ENCODE measurements around the gene ZNF408.
"Not testable (repeated sequence)": the region's sequence is repeated elsewhere in the genome, so short reads cannot be mapped to it uniquely, and the experiment has no call there.

The ZNF408 gene

GRCh38 chr11:46696212-46696558 lies 4.6 kb upstream of the ZNF408 start:
- DNase-seq (ENCODE audit: low read depth in 2 of 3, low spot score in 1 of 3) = no peak

GRCh38 chr11:46697303-46697702 lies 3.5 kb upstream of the ZNF408 start:
- DNase-seq (ENCODE audit: low read depth in 2 of 3, low spot score in 1 of 3) = no peak

GRCh38 chr11:46697723-46698122 lies 3.1 kb upstream of the ZNF408 start:
- DNase-seq (ENCODE audit: low read depth in 2 of 3, low spot score in 1 of 3) = no peak

- DNase-seq (ENCODE audit: low read depth in 2 of 3, low spot score in 1 of 3) = no peak
Measured at GRCh38 chr11:46698597-46698996, 2.2 kb upstream of the ZNF408 start.

GRCh38 chr11:46701078-46701654 lies 335 bp downstream of the ZNF408 start:
- no peak for DNase-seq (ENCODE audit: low read depth in 2 of 3, low spot score in 1 of 3)

- no peak for DNase-seq (ENCODE audit: low read depth in 2 of 3, low spot score in 1 of 3)
Measured at GRCh38 chr11:46705070-46705688, 4.3 kb downstream of the ZNF408 start.

GRCh38 chr11:46706886-46707285 lies 6.1 kb downstream of the ZNF408 start:
- no peak for DNase-seq (ENCODE audit: low read depth in 2 of 3, low spot score in 1 of 3)

GRCh38 chr11:46709351-46709750 lies 8.5 kb downstream of the ZNF408 start:
- DNase-seq (ENCODE audit: low read depth in 2 of 3, low spot score in 1 of 3) = not testable (repeated sequence)

- no peak for DNase-seq (ENCODE audit: low read depth in 2 of 3, low spot score in 1 of 3)
Measured at GRCh38 chr11:46710821-46711269, 10.0 kb downstream of the ZNF408 start.

GRCh38 chr11:46711303-46711702 lies 10.5 kb downstream of the ZNF408 start:
- DNase-seq (ENCODE audit: low read depth in 2 of 3, low spot score in 1 of 3) = no peak

GRCh38 chr11:46712874-46713576 lies 12.2 kb downstream of the ZNF408 start:
- no peak for DNase-seq (ENCODE audit: low read depth in 2 of 3, low spot score in 1 of 3)

GRCh38 chr11:46717825-46718154 lies 17.0 kb downstream of the ZNF408 start:
- not testable (repeated sequence) for DNase-seq (ENCODE audit: low read depth in 2 of 3, low spot score in 1 of 3)

GRCh38 chr11:46718155-46719019 lies 17.6 kb downstream of the ZNF408 start:
- no peak for DNase-seq (ENCODE audit: low read depth in 2 of 3, low spot score in 1 of 3)

- DNase-seq (ENCODE audit: low read depth in 2 of 3, low spot score in 1 of 3) = no peak
Measured at GRCh38 chr11:46719048-46719542, 18.3 kb downstream of the ZNF408 start, which contains the start of gene F2. F2 (plus strand) TSS chr11:46719213; CDS start chr11:46719236, 23 bp downstream.

GRCh38 chr11:46719543-46720218 lies 18.9 kb downstream of the ZNF408 start:
- no peak for DNase-seq (ENCODE audit: low read depth in 2 of 3, low spot score in 1 of 3)

GRCh38 chr11:46721286-46721685 lies 20.5 kb downstream of the ZNF408 start:
- DNase-seq (ENCODE audit: low read depth in 2 of 3, low spot score in 1 of 3) = no peak

GRCh38 chr11:46722566-46723358 lies 21.9 kb downstream of the ZNF408 start:
- DNase-seq (ENCODE audit: low read depth in 2 of 3, low spot score in 1 of 3) = no peak

- DNase-seq (ENCODE audit: low read depth in 2 of 3, low spot score in 1 of 3) = no peak
Measured at GRCh38 chr11:46723359-46723680, 22.5 kb downstream of the ZNF408 start.

GRCh38 chr11:46724088-46724487 lies 23.3 kb downstream of the ZNF408 start:
- DNase-seq (ENCODE audit: low read depth in 2 of 3, low spot score in 1 of 3) = no peak

Measured in stimulated activated CD4-positive, alpha-beta T cell treated with anti-CD3 and anti-CD28 coated beads, Interleukin-12 subunit alpha, Interleukin-12 subunit beta, amount 100 ng/mL, for 48 hours (primary cell).